LoVo (cell line): ENCODE measurements around the gene ATXN7L1.
"Not testable (repeated sequence)": the region's sequence is repeated elsewhere in the genome, so short reads cannot be mapped to it uniquely, and the experiment has no call there.

ENCODE experiments used
- DNase-seq: peaks from one replicate; pipeline ENCODE4 v3.0.0-alpha.2; 2016; ENCODE audit warnings: low spot score

Gene ATXN7L1

DNA sequence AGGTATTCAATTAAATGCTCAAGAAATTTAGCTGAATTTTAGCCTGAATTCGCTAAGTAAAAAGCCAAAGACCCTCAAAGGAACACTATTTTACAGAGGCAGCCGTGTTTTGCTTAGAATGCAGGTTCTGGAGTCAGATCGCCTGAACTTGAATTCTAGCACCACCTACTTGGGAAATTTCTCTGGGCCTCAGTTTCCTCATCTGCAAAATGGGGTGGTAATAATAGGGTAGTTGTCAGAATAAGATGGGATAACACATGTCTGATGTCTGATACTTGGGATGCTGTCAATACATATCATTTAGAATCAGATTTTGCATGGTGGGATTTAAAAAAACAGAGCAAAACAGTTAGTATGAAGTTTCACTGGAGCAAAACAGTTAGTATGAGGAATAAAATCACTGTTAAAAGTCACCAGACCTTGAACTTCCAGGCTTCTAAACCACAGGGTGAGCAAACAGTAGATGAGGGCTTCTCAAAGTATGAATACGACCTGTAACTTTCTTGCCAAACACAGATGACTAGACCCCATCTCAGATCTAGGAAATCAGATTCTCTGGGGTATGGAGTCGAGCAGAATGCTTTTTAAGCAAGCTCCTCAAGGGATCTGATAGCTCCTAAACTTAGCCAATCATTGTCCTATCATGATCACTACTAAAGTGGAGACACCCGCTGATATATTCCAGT lies 75.4 kb downstream of the ATXN7L1 start:
- DNase-seq, result no peak

DNA sequence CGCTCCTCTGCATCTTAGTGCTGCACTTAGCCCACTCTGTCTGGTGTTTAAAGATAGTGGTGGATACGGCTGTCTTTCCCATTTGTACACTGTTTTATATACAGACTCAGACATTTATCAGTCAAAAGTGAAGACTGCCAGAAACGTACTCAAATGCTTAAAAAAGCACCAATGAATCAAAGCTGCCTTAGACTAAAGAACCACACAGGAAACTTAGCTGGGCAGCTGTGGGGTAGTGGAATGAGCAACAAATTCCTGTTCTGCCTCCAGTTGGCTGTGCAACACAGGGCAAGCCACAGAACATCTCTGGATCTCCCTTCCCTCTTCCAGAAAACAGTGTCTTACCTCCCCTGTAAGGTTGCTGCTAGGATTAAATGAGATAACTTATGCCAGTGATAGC lies 76.0 kb downstream of the ATXN7L1 start:
- DNase-seq, result no peak

DNA sequence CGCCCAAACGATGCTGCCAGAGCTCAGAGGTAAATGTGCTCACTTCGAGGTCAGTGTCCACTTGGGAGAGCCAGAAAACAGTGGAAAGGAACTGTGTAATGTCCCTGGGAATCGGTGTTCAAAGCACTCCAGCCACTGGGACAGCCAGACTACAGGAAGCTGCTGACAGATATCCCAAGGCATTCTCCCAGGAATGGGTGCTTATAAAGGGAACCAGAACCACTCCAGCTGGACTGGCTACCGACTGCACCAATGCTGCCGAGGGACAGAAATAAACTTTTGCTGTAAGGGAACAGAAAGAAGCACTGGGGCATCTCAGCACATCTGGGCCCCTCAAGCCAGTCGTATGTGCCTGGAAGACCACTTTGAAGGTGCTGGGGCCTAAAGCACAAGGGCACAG lies 76.7 kb downstream of the ATXN7L1 start:
- no peak for DNase-seq

DNA sequence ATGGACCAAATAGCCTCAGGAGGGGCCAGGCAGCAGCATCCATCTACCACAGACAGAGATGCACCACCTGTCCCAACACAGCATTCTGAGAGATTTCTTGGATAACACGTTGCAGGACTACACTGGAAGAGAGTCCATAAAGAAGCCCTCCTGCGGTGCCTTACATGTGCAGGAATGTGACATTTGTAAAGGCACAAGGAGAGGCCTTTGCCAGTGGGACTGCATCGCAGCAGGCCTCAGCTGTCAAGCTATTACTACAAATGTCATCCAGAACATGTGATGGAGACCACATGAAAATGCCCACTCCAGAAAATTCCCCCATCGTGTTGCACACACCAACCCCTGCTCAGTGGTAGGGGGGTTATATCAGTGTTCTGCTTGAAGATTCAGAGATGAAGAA lies 77.4 kb downstream of the ATXN7L1 start:
- no peak for DNase-seq

DNA sequence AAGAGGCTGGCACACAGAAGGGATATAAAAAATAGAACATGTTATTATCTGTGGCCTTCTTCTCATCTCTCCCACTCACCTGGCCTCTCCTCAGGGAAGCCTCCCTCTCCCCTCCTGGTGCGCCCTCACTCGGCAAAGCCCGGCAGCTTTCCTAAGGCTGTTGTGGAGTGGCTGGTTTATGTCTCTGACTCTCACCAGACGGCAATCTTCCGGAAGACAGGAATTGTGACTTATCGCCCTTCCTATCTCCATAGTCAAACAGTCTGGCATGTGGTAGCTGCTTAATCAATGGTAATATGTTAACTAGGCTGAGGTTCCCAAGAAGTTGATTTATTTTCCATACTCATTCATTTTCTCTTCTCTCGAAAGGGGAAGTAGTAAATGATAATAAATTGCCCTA lies 78.7 kb downstream of the ATXN7L1 start:
- DNase-seq, result no peak

DNA sequence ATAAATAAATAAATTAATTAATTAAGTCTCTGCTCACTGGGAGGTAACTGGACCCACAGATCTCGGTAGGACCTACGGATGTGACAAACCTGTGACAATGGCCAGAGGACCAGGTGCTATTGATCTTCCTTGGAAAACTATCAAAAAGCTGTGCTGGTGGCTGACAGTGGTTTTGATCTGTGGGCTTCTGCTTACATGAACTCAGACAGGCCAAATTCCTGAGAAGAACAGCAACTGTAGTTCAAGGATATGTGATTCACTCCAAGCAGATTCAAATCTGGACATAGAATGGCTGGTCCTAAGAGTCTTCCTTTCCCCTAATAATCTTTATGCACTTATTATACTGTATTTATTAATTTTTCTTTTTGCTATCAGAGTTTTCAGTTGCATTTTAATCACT lies 80.0 kb downstream of the ATXN7L1 start:
- no peak for DNase-seq

DNA sequence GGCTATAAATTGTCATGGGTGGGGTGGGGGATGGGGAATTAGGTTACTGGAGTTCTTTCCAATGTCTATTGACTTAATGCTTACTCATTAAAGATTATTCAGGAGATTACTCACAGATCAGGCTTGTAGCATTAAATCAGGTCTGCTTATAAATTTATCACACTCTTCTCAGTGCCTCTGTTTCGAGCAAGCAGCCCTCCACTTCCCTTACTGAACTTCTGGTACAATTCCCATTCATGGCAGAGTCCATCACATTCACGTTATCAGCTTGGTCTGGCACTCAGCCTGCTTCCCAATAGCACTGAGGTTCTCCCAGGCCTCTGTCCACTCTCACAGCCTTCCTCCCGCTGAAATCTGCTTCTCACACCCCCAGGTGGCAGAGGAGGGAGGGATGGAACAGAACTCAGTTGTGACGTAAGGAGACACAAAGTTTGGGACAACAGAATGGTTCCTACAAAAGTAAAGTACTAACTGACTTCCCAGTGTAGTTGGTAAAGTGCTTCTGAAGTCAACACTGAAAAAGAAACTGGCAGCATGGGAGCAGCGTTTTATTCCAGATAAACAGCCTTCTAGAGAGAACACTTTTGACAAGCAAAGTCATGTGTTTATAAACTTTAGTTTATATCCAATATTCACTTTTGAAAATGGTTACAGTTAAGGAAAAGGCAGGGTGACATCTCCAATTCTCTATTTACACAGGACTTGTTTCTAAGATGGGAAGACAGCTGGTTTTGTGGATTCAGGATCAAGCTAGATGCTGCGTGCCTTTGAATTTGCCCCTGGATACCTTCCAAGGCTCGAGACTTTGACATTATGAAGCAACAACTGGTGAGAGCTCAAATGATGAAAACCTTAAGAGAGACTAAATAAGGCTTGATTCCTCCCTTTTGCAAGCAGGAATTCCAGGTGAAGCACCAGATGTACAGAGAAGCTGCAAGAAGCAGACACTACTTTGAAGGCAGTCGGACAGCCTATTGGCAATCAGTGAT lies 81.4 kb downstream of the ATXN7L1 start:
- DNase-seq, result no peak

DNA sequence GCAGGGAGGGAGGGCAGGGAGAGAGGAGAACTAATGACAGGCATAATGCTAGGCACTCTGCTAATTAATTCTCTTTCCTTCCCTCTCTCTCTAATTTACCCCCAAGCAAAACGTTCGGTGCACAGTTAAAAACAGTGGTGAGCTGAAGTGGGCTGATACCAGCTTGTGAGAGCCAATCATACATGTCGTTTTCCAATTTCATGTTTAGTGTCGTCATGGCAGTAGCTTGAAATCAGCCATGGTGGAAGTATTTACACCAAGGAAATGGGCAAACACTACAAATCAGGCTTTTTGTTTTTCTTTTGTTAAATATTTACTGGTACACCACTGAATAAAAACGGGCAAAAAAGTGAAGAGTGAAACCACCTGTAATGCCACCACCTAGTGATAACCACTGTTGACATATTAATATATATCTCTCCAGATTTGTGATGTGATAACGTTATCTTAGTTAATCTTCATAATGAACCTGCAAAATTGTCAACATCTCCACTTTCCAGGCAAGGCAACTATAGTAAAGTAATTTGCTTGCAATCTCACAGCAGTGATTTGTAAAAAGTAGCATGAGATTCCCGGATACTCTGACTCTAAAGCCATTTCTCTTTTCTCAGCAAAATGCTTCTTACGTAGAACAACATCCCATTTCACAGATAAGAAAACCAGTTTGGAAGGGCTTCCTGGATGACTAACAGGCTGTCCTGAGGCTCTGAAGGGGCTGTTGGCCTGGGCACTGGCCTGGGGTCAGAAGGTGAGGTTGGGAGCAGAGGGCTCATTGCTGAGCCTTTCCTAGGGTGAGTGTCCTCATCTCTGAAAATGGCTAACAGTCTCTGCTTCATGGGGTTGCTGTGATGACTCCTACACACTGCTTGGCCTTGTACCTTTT lies 83.7 kb downstream of the ATXN7L1 start:
- DNase-seq, result no peak

DNA sequence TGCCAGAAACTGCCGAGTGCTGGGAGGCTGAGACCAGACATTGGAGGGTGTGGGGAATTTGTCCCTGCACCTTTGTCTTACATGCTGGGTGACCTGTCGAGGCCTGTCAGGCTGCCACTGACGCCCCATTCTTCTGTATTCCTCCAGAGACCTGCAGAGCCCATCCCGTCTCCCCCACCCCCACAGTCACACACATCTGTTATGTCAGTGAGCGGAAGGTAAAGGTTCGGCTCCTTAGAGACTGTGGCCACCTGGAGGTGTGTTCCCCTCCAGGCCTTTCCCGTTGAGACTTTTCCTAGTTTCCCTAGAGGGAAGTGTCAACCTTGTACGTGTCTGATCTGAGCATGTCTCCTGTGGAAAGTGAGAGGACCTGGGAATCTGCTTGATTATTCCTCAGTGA lies 84.5 kb downstream of the ATXN7L1 start:
- DNase-seq, result no peak

DNA sequence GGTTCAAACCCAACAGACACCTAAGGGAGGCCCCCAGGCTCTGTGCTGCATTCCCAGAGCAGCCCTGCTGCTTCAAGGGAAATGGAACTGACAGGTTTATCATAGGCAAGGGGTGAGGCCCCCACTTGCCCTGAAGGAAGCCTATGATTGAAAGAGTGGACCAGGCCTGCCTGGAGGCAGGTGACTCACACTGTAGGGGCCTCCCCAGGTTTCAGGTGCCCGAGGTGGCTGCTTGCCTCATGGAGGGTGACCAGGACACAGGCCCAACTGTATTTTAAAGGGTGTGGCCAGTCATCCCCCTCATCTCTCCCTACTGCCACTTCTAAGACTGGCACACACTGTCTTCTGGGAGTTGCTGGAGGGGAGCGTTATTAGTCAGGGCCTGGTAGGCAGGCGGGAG lies 85.4 kb downstream of the ATXN7L1 start:
- no peak for DNase-seq

DNA sequence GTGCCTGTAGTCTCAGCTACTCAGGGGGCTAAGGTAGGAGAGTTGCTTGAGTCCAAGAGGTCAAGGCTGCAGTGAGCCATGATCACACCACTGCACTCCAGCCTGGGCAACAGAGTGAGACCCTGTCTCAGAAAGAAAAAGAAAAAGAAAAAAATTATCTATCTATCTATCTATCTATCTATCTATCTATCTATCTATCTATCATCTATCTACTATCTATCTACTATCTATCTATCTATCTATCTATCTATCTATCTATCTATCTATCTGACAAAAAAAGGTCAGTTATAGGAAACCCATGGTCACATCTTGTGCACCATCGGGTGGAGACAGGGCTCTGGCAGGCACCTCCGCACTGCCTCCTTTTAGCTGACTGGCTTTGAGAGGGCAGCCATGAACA lies 85.9 kb downstream of the ATXN7L1 start:
- not testable (repeated sequence) for DNase-seq

DNA sequence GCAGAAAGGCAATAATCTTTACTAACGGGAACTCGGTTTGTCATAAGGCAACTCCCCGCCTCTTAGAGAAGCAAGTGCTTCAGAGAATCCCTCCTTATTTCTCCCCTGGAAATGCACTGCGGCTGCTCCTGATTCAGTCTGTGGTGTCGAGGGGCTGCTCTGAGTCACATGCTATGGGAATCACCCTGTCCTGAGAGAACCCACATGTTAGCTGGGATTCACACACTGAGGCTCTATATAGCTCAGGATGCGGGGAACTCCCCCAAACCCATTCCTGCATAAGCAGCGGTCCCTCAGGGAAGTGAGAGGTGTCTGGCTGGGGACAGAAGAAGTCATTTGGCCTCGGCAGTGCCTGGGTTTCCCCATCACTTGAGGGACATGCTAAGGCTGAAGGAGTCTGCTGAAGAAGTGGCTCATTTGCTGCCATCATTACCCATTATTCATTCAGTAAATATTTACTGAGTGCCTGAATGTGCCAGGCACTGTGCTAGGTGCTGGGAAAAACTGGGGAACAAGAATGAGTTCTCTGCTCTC lies 87.5 kb downstream of the ATXN7L1 start:
- DNase-seq, result no peak

DNA sequence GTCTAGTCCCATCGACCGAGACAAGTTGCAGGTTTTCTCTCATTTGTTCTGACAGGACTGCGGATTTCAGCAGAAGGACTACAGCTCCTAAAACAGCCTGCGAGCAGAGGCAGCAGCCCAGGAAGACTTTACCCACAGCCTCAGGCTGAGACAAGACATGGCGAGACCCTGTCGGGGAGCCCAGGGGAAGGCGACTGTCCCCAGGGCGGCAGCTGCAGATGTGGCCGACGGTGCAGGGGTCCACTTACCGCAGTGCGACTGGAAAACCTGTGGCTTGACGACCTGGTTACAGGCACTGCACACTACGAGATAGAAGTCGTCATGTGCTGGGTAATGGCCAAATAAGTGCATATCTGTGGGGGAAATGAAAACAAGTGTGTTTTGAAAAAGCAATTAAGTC lies 88.0 kb downstream of the ATXN7L1 start:
- DNase-seq, result no peak

DNA sequence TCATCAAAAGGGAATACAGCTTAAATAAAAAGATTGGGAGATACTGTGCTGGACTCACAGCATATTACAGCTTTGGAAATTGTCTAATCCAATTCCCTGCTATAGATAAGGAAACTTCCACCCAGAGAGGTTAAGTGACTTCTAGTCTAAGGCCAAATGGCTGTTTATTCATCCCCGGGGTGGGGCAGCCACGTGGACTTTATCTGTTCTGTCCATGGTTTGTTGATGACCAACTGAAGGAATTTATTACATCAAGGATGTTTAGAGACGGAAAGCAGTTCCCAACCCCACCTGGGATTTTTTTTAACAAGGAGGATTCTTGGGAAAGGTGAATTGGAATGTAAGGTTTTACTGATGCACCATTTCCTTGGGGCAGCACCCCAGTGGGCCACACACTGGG lies 88.6 kb downstream of the ATXN7L1 start:
- peak; percentile 15 for DNase-seq

DNA sequence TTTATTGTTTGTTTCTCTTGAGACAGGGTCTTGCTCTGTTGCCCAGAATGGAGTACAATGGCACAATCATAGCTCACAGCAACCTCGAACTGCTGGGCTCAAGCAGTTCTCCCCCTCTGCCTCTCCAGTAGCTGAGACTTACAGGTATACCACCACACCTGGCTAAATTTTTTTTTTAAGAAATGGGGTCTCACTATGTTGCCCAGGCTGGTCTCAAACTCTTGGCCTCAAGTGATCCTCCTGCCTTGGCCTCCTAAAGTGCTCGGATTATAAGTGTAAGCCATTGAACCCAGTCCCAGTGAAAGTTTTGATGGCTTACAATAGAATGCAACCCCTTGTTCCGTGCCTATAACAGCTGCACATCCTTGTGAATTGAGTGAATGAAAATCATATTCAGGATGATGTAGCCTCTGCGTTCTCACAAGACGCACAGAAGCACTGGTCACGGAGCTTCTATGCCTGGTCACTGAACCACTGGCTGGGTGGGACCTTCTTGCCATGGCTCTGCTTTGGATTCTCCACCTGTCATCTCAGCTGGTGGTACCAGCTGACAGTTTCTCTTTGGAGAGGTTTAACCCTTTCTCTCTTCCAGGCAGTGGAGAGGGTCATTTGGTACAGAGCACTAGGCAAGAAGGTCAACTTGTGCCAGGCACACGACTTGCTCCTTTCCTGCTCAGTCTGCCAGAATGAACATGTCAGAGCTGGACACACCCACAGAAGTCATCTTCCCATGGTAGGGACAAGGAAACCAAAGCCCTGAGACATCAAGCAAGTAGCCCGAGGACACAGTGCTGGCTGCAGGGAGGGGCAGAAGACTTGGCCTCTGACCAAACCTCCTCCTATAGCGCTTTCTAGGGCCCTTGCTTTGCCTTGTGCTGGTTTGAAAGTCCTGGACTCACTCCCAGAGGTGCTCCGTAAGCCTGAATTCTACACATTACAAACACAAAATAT lies 89.6 kb downstream of the ATXN7L1 start:
- DNase-seq, result peak; percentile 66

DNA sequence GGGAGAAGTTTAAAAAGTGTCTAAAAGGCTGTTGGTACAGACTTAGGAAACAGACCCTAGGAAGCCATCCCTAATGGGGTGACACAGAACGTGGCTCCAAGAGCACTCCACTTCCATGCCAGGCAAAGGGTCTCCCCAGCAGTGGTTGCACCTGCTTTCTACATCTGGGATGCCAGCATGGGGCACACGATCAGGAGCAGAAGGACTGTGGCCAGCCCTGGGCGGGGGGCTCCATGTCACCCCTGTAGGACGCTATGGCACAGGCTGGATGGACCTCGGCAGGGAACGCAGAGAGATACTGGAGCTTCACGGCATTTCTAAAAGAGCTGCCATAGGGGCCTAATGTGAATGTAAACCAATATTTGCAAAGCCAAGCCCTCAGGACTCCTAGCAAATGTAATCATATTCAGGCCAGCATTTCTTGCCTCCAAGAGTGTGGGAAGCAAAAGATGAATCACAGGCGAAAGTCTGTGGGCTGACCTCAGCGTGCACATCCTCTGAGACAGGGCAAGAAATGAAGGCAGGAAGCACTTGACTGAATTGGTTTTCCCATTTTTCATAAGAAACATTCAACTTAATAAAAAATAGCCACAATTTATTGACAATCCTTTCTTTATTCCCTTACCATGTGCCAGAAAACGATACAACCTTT lies 93.9 kb downstream of the ATXN7L1 start:
- no peak for DNase-seq

DNA sequence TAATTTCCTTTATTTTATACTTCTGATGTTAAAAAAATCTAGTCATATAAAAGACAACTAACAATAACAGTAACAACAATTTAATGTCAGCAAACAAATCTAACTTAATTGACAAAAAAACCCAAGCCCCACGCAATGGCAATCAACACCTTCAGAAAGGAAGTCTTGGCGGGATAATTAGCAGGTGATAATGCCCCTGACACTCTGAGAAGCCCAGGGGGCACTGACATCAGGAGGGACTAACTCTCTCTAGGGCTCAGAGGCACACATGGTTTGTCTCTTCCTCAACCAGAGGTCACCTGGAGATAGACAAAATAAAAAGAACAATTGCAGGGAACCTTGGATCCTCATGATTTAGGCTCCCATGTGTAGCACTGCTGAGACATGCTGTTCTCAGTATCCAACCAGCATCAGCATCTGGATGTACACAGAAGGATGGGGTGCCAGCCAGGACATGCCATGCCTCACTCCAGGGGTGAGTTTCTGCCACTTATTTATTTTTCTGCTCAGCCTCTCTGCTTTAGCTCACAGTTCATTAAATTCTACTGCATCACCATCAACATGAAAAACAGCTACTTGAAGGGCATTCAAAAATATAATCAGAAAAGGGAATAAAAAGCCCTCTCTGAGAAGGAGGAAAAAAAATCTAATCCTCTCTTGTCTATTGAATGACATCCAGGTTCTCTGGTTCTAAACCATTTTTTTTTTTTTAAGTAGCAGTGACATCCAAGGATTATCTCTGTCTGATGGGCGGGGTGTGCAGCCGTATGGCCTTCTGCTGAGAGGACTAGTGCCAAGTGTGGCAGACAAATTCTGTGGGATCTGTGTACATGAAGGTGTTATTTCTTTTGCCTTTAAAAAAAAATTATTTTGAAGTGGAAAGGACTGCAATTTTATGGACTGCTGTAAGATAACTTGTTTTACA lies 96.3 kb downstream of the ATXN7L1 start:
- DNase-seq, result no peak

DNA sequence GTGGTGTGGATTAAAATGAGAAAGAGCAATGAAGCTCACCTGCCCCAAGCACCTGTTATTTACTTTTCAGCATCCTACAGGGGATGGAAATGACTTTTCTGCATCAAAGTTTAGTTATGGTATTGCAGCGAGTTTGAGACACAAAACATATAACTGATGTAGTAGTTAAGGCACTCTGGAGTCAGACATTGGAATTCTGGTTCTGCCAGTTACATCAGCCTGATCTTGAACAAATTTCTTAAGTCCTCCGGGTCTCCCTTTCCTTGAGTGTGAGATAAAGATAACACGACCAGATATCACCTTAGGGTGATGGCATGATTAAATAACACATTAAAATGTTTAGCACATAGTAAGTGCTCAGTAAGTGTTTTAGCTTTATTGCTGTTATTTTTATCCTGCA lies 97.4 kb downstream of the ATXN7L1 start:
- no peak for DNase-seq
